Stimulated activated CD8-positive, alpha-beta memory T cell treated with anti-CD3 and anti-CD28 coated beads, Interleukin-15, amount 100 ng/mL, for 48 hours (primary cell): Measurements from ENCODE around the gene DLG1.
"Not testable (repeated sequence)": the region's sequence is repeated elsewhere in the genome, so short reads cannot be mapped to it uniquely, and the experiment has no call there.

Experiments
- DNase-seq, 2 donors: peaks; one replicate each; pipeline ENCODE4 v3.0.0-alpha.2; 2020; ENCODE audit warnings: low read depth in 2 of 2

The DLG1 gene

GRCh38 chr3:197211698-197212097 lies 86.7 kb downstream of the DLG1 start:
- DNase-seq = not testable (repeated sequence)

GRCh38 chr3:197209366-197210260 lies 88.8 kb downstream of the DLG1 start:
- DNase-seq = no peak

- DNase-seq = no peak
These were observed 91.5 kb downstream of the DLG1 start for GRCh38 chr3:197206913-197207312.

GRCh38 chr3:197205675-197206074 lies 92.7 kb downstream of the DLG1 start:
- no peak for DNase-seq

- no peak for DNase-seq
These were observed 93.1 kb downstream of the DLG1 start for GRCh38 chr3:197205265-197205664.

- DNase-seq = no peak
These were observed 93.7 kb downstream of the DLG1 start for GRCh38 chr3:197204736-197205135.

- DNase-seq = no peak
These were observed 94.7 kb downstream of the DLG1 start for GRCh38 chr3:197203714-197204146.

GRCh38 chr3:197202694-197203093 lies 95.7 kb downstream of the DLG1 start:
- DNase-seq = no peak

GRCh38 chr3:197201791-197202452 lies 96.5 kb downstream of the DLG1 start:
- DNase-seq = no peak

GRCh38 chr3:197200856-197201255 lies 97.6 kb downstream of the DLG1 start:
- not testable (repeated sequence) for DNase-seq

- no peak for DNase-seq
These were observed 101.1 kb downstream of the DLG1 start for GRCh38 chr3:197197334-197197733.

GRCh38 chr3:197196192-197196591 lies 102.2 kb downstream of the DLG1 start:
- no peak for DNase-seq

GRCh38 chr3:197195326-197195725 lies 103.1 kb downstream of the DLG1 start:
- no peak for DNase-seq

- DNase-seq = not testable (repeated sequence)
These were observed 104.7 kb downstream of the DLG1 start for GRCh38 chr3:197193759-197194158.

- DNase-seq = no peak
These were observed 106.5 kb downstream of the DLG1 start for GRCh38 chr3:197191897-197192296.

- no peak for DNase-seq
These were observed 108.8 kb downstream of the DLG1 start for GRCh38 chr3:197189623-197190022.

- no peak for DNase-seq
These were observed 109.4 kb downstream of the DLG1 start for GRCh38 chr3:197188963-197189362.

- DNase-seq = no peak
These were observed 111.4 kb downstream of the DLG1 start for GRCh38 chr3:197186887-197187588.

- no peak for DNase-seq
These were observed 114.8 kb downstream of the DLG1 start for GRCh38 chr3:197183582-197183981.

- DNase-seq = no peak
These were observed 116.7 kb downstream of the DLG1 start for GRCh38 chr3:197181741-197182140.

- DNase-seq = no peak
These were observed 119.4 kb downstream of the DLG1 start for GRCh38 chr3:197178998-197179397.

GRCh38 chr3:197175503-197175902 lies 122.9 kb downstream of the DLG1 start:
- no peak for DNase-seq
